ENCODE measurements around the gene ADGRG1. TPM values are rescaled to one million over a fixed set of nuclear protein-coding genes. Genes with fewer than 3 reads are reported as not detected.

ADGRG1 gene
- total RNA-seq, 1 donor from 2014 or later, result 97.7 TPM

DNA sequence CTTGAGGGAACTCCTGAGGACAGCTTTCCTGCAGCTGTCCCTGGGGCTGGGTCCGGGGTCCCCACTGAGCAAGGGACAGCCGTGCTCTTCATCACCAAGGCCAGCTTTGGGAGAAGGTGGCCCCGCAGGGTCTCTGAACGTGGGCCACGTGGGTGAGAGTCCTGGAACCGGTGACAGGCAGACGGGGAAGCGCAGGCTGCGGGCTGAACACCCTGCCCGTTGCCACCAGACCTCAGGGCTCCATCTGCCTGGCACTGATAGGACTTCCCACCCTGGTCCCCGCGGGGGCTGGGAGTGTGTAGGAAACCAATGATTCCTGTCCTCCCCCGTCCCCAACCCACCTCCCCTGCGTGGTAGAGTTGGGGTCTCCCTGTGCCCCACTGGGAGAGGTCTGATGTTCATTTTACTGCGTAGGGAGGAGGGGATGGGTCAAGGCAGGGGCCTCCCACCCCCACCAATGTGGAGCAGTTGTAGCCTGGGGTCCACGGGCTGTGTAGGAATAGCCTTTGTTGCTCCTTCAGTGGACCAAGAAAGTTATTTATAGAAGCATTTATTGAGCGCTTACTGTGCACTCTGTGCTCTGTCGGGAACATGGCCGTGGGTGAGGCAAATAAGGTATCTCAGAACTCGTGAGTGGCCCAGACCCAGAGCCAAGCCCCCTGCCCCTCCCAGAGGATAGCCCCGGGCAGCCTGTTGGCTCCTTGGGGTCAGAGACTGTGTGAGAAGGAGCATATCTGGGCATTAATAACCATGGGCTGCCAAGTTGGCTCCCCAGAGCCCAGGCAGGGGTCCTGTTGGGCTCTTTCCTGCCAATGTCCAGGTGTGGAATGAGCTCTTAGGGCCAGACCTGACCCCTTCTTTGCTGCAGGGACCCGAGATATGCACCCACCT lies 1.3 kb downstream of the ADGRG1 start:
- Histone ChIP-seq H3K4me3 (peak overlapping the region; percentile 39), H3K27ac (peak overlapping the region; percentile 56)

DNA sequence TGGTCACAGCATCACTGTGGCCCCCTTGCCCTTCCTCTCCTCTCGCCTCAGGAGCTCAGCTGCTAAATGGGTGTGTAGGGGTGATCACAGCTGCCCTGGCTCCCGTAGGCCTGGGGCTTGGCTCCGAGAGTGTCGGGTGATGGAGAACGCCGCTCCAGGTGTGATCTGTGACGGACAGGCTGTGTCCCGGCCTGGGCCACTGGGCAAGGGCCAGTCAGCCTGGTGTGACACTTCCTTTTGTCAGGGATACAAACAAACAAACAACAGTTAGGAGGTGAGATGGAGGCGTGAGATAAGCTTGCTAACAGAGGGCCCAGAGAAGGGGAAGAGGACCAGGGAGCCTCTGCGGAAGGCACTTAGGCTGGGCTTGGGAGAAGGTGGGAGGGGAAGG lies 2.0 kb downstream of the ADGRG1 start:
- DNase-seq (ENCODE audit: extremely low spot score in 2 of 2), result no peak
- intact Hi-C loops (cut with DNase I), result no loop called here
- Histone ChIP-seq H3K4me3 (peak overlapping the region in 1 of 2 donors; percentile 39), H3K27me3 (no peaks in the 10 kb centered on the region), H3K27ac (peak overlapping the region; percentile 56), H3K36me3 (no peaks in the 10 kb centered on the region), H3K4me1 (peaks cover 38% of the 10 kb centered on the region), H3K9me3 (no peaks in the 10 kb centered on the region)
- TF ChIP-seq POLR2A (IDR thresholded peaks at IDR 0.05), result no peak
- TF ChIP-seq POLR2AphosphoS5 (IDR thresholded peaks at IDR 0.05; ENCODE audit: insufficient read depth in 1 of 2, low read depth in 1 of 2), result no peak
- TF ChIP-seq, protein P1, sequence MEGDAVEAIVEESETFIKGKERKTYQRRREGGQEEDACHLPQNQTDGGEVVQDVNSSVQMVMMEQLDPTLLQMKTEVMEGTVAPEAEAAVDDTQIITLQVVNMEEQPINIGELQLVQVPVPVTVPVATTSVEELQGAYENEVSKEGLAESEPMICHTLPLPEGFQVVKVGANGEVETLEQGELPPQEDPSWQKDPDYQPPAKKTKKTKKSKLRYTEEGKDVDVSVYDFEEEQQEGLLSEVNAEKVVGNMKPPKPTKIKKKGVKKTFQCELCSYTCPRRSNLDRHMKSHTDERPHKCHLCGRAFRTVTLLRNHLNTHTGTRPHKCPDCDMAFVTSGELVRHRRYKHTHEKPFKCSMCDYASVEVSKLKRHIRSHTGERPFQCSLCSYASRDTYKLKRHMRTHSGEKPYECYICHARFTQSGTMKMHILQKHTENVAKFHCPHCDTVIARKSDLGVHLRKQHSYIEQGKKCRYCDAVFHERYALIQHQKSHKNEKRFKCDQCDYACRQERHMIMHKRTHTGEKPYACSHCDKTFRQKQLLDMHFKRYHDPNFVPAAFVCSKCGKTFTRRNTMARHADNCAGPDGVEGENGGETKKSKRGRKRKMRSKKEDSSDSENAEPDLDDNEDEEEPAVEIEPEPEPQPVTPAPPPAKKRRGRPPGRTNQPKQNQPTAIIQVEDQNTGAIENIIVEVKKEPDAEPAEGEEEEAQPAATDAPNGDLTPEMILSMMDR (IDR thresholded peaks at IDR 0.05), result no peak

More for the DNA sequence above, 1.3 kb downstream of the ADGRG1 start:
- DNase-seq (ENCODE audit: extremely low spot score in 2 of 2), result no peak
- Histone ChIP-seq H3K4me1 (peaks cover 36% of the 10 kb centered on the region), H3K9me3 (no peaks in the 10 kb centered on the region), H3K27me3 (no peaks in the 10 kb centered on the region), H3K36me3 (no peaks in the 10 kb centered on the region)
- intact Hi-C loops (cut with DNase I), result no loop called here
- TF ChIP-seq POLR2AphosphoS5 (IDR thresholded peaks at IDR 0.05; ENCODE audit: insufficient read depth in 1 of 2, low read depth in 1 of 2), result no peak
- TF ChIP-seq, protein P1 (IDR thresholded peaks at IDR 0.05), result no peak
- TF ChIP-seq POLR2A (IDR thresholded peaks at IDR 0.05), result no peak

DNA sequence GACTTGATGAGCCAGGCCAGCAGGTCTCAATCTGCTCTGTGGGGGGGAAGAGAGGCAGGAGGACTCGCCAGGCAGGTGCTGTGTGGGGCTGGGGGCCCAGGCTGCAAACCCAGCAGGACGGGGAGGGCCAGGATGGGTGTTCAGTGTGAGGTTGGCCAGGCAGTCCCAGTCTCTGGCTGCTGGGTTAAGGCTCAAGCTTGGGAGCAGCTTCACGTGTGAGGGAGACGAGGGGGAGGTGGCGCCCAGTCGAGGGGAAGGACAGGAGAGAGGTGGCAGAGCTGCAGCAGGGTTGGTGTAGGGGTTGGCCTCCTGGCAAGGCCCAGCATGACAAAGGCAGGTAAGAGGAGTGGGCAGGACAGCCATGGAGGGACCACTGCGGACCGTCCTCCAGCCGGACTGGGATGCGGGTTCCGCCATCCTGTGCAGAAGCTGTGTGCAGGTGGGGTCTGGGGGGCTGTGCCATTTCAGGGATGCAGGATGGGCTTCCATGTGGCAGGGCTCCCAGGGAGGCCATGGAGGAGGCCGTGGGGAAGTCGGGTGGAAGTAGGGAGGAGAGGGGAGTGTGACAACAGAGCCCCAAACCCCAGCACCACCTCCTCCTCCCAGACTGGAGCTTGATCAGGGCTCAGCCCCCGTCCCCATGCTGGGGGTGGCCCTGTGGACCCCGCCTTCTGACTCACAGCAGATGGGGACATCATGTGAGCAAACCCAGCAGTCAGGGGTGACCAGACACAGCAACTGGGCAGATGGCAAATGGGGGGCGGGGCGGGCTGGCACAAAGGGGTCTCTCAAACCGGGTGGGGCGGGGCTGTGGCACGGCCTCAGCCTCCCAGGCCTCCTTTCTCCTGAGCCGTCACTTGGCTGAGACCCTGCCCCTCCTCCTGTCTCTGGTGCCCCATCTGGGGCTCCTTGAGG lies 2.8 kb downstream of the ADGRG1 start:
- DNase-seq (ENCODE audit: extremely low spot score in 2 of 2), result no peak
- peaks cover 46% of the 10 kb centered on the region for H3K4me1 ChIP-seq
- intact Hi-C loops (cut with DNase I), result no loop called here
- no peaks in the 10 kb centered on the region for H3K36me3 ChIP-seq
- TF ChIP-seq, protein P1 (IDR thresholded peaks at IDR 0.05), result no peak
- TF ChIP-seq POLR2A (IDR thresholded peaks at IDR 0.05) (no peak), POLR2AphosphoS5 (IDR thresholded peaks at IDR 0.05; ENCODE audit: insufficient read depth in 1 of 2, low read depth in 1 of 2) (no peak)
- peak overlapping the region; percentile 56 for H3K27ac ChIP-seq
- H3K9me3 ChIP-seq, result no peaks in the 10 kb centered on the region
- peak overlapping the region; percentile 24 to 39 for H3K4me3 ChIP-seq
- H3K27me3 ChIP-seq, result no peaks in the 10 kb centered on the region

DNA sequence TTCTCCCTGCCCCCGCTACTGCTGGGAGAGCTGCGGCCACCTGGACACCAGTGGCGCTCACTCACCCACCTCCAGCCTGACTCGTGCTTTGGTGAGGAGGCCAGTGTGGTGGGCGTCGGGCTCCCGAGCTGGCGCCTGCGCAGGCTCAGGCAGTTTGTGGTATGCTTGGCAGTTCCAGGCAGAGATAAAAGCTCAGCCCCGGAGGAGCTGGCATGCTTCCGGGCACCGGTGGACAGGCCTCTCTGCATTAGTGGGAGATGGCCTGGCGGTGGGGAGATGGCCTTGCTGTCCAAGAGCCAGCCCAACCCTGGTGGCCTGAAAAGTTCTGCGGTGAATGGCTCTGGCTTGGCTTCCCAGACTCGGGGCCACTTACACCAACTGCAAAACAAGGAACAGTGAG lies 4.1 kb downstream of the ADGRG1 start:
- DNase-seq (ENCODE audit: extremely low spot score in 2 of 2), result no peak
- Histone ChIP-seq H3K36me3 (no peaks in the 10 kb centered on the region), H3K9me3 (no peaks in the 10 kb centered on the region), H3K27me3 (no peaks in the 10 kb centered on the region), H3K4me3 (no peak overlapping the region), H3K27ac (no peak overlapping the region), H3K4me1 (peaks cover 58% of the 10 kb centered on the region)
- intact Hi-C loops (cut with DNase I), result no loop called here
- TF ChIP-seq POLR2A (IDR thresholded peaks at IDR 0.05) (no peak), POLR2AphosphoS5 (IDR thresholded peaks at IDR 0.05; ENCODE audit: insufficient read depth in 1 of 2, low read depth in 1 of 2) (no peak)
- TF ChIP-seq, protein P1 (IDR thresholded peaks at IDR 0.05), result no peak

Data from vagina (tissue), 2 donors.